Stimulated activated CD8-positive, alpha-beta memory T cell treated with anti-CD3 and anti-CD28 coated beads, Interleukin-2, amount 100 ng/mL, for 1 hour (primary cell): Measurements from ENCODE around the gene TRIM44.

Source experiments
- DNase-seq, 2 donors: peaks; one replicate each; pipeline ENCODE4 v3.0.0-alpha.2; 2020; ENCODE audit warnings: low read depth in 2 of 2

Gene TRIM44

GRCh38 chr11:35671396-35672127 is 9.0 kb downstream of the TRIM44 start:
- no peak for DNase-seq

- DNase-seq, result no peak
These were observed 10.0 kb downstream of the TRIM44 start for GRCh38 chr11:35672608-35673007.

- no peak for DNase-seq
These were observed 13.5 kb downstream of the TRIM44 start for GRCh38 chr11:35675901-35676610.

DNA sequence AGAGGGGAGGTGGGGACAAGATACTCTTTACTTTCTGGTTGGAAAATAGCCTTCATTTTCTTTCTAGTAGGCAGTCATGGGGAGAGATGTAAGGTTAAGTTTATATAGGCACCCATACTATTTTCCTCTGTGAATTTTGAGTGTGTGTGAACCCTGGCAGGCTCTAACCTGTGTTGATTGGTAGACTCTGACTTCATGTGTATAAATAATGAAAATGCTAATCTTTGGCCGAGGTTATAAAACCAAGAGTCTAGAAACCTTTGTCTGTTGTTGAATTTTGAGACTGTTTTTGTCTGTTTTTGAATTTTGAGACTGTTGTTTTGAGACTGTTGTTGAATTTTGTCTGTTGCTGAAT is 14.0 kb downstream of the TRIM44 start:
- DNase-seq, result no peak

- DNase-seq, result no peak
These were observed 15.3 kb downstream of the TRIM44 start for GRCh38 chr11:35677904-35678303.

- no peak for DNase-seq
These were observed 15.9 kb downstream of the TRIM44 start for GRCh38 chr11:35678471-35678870.

DNA sequence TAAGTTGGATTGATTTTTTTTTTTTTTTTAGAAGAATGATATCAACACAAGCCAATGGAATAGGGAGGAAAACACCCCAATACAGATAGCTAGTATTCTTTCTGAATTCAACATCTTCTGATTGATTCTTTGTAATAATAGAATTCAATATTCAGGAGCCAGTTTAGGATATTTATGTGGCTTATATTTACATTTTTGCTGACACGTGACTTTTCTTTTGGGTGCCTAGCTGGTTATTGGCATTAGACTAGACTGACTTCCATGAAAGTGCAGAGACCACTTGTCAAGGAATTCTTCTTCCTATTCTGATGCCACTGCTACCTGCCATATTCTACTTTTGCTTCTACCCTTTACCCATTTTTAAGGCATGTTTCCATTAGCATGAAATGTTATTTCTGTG is 16.4 kb downstream of the TRIM44 start:
- no peak for DNase-seq

- DNase-seq, result no peak
These were observed 17.9 kb downstream of the TRIM44 start for GRCh38 chr11:35680506-35680905.

DNA sequence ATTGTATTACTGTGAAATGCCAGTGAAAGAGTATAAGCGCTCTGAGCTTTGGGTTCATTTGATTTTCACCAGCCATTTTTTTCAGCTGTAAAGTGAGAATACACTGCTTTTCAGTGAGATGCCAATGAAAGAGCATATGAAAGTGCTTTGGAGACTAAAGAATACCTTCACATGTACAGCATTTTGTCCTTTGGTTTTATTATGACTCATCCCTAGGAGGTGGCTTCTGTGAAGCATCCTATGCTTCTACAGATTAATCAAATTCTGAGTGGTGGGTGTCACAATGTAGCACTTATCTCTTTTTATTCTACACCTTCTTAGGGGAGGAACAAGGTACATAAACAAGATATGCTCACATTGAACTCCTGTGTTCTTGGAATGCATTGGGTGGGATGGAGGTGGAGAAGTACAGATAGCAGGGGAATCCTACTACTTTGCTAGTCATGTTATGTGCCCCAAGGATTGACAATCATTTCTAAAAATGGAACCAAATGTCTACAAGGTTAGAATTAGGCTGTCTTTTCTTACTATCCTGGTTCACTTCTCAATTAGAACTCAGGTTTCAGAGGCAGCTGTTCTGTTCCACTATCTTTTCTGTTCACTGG is 18.7 kb downstream of the TRIM44 start:
- no peak for DNase-seq

GRCh38 chr11:35682230-35683173 is 19.9 kb downstream of the TRIM44 start:
- no peak for DNase-seq

- DNase-seq, result no peak
These were observed 21.3 kb downstream of the TRIM44 start for GRCh38 chr11:35683728-35684339.

DNA sequence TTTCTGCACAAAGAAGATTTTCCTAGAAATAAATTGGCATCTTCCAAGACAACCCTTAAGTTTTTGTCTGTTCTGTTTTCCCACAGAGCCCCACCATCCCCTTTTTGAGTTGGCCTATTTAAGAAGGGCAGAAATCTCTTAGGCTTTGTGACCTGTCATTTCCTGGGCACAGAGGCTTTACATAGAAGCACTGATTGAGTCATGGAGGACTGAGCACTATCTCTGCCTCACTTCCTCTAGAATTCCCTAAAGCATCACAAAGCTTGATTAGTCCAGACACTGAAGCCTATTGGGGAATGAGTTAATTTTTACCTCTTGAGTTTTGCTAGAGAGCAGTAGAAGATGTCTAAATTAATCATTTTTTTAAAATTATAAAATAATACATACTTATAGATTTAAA is 25.4 kb downstream of the TRIM44 start:
- no peak for DNase-seq

- no peak for DNase-seq
These were observed 26.8 kb downstream of the TRIM44 start for GRCh38 chr11:35689081-35689996.

DNA sequence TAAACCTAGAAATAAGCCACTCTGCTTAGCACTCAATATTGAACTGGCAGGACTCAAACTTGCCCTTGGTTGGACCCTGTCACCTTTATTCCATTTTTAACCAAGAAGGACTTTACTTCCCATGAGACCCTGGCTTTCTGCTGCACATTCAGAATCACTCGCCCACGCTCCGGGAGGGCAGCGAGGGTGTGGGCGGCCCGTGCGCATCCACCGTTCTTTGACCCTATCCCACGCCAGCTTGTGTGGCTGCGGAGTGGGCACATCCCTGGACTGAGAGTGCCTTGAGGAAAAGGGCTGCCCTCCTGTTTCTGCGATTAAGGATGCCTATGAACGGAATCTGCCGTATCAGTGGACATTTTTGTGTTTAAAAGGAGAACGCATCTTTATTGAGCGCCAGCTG is 39.6 kb downstream of the TRIM44 start:
- DNase-seq, result no peak

DNA sequence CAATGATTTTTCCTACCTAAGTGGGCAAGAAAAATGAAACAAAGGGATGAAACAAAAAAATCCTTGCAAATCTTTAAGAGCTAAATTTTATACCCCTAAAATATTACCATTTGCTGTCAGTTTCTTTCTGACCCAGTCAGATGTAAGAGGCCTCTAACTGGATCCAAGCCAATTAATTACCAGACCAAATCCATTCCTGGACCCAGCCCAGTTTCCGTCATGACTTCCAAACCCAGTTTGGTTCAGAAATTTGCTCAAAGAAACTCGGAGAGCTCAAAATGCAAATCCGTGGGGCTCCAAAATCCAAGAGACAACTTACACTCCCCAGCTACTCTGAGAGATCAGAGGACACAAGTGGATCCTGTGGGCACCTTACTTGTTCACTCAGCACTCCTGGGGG is 46.8 kb downstream of the TRIM44 start:
- DNase-seq, result no peak

- no peak for DNase-seq
These were observed 48.8 kb downstream of the TRIM44 start for GRCh38 chr11:35711173-35711910.

DNA sequence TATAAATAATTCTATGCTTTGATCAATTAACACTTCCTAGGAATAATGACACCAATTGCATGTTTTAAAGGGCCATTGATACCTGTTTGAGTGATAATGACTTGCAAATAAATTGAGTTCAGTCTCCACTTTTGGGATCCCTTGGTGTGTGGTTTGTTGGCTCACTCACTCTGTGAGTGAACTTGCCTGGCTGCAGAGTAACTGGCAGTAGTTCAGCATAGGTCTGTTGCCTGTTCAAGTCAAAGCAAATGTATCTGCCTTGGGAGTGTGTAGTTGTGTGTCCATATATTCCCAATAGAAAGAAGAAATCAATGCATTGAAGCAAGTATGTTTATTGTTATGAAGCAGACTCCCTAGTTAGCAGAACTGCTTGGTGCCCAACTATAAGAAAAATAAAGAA is 49.3 kb downstream of the TRIM44 start:
- DNase-seq, result no peak

DNA sequence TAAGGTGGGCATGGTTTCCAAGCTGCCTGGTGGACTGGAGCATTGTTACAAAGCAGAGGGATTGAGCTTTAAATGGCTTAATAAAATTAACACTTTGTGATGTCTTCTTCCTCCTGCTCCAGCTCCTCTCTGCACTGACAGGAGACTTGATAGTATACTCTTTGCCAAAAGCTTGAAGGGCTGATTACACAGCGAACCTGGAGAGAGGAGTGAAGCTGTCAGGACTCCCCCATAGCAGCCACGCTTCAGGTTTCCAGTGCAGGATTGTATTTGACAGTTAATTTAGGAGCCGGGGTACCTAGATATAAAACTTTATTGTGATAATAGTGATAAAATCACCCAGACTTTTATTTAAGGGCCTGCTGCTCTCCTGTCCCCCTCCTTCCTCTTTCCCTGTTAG is 50.0 kb downstream of the TRIM44 start:
- no peak for DNase-seq

DNA sequence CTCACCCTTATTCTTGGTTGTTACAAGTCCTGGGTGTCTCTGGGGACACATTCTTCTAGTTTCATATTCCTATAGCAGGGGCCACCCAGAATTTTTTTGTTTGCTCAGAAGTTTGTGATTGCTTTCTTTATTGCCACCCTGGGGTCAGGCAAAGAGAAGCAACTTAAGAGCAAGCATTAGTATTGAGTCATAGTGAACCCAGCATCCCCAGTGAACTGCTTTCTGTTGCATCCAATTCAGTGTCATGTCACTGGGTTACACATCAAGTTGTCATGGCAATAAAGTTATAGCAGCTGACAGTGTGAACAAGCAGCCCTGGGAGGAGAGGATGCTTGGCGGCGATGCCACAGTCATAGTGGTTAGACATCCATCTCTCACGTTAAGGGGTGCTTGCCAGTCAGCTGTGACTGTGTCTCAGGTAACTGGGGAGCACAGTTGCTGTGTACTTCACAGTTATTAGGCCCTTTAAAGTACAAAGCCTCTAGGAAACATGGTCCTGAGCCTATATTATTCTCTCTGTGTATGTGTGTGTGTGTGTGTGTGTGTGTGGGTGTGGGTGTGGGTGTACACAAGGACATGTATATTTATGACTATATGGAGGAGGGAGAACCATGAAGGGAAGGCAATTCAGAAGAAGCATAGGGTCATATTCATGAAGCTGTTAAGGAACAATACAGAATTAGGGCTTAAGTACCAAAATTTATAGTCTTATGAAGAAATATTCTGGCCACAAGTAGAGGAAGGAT is 52.5 kb downstream of the TRIM44 start:
- DNase-seq, result no peak
